Measurements from ENCODE around the gene SMIM26. TPM values are rescaled to one million over a fixed set of nuclear protein-coding genes. Genes with fewer than 3 reads are reported as not detected.

The SMIM26 gene
- 123 to 146 TPM (median 127 TPM) in 5 replicates for total RNA-seq (2022; extraction: Qiagen RNA extraction)

GRCh38 chr20:18566892-18567738 is at the start of gene SMIM26:
TSS of gene SMIM26 (plus strand) at chr20:18567432. CDS start at chr20:18567479, 47 bp downstream.

GRCh38 chr20:18587665-18588573 is 20.7 kb downstream of the SMIM26 start, which contains the start of gene DTD1:
TSS of gene DTD1 (plus strand) at chr20:18588054. CDS start at chr20:18588073, 19 bp downstream.

Other genes with a start within 250 kb of the SMIM26 start
- gene DZANK1, start 100.4 kb upstream of the SMIM26 start, total RNA-seq (2022; extraction: Qiagen RNA extraction) = 2.1 to 2.5 TPM (median 2.3 TPM) in 5 replicates
- gene POLR3F, start 100.0 kb upstream of the SMIM26 start, total RNA-seq (2022; extraction: Qiagen RNA extraction) = 14.0 to 25.0 TPM (median 14.3 TPM) in 5 replicates
- 12.0 to 13.9 TPM (median 12.8 TPM) in 5 replicates for gene RBBP9, start 70.2 kb upstream of the SMIM26 start, total RNA-seq (2022; extraction: Qiagen RNA extraction)
- gene SEC23B, start 59.5 kb upstream of the SMIM26 start, total RNA-seq (2022; extraction: Qiagen RNA extraction) = 49.5 to 56.0 TPM (median 51.0 TPM) in 5 replicates
- 76.2 to 83.8 TPM (median 78.1 TPM) in 5 replicates for gene DTD1, start 20.6 kb downstream of the SMIM26 start, total RNA-seq (2022; extraction: Qiagen RNA extraction)
- not detected in 5 replicates for gene SCP2D1, start 246.4 kb downstream of the SMIM26 start, total RNA-seq (2022; extraction: Qiagen RNA extraction)

All from A549 treated with AZD2906 at 1 μM for 4 hours (cell line).